Suppressor macrophage treated with lipopolysaccharide for 4 hours (primary cell): ENCODE results near the gene TET1.
"Not testable (repeated sequence)": the region's sequence is repeated elsewhere in the genome, so short reads cannot be mapped to it uniquely, and the experiment has no call there.

Experiments
- DNase-seq: peaks from one replicate; pipeline ENCODE4 v3.0.0-alpha.2; 2020

Gene TET1

DNA sequence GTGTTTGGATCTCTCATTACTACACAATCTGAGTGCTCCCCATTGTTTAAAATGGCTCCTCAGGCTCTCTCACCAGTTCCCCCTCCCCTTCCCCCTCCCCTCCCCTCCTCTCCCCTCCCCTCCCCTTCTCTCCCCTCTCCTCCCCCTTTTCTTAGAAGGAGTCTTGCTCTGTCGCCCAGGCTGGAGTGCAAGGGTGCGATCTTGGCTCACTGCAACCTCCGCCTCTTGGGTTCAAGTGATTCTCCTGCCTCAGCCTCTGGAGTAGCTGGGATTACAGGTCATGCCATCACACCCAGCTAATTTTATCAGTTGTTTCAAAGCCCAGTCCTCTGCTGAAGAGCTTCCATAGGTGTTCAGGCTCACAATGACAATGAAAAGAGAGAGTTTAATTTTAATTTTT lies 157.3 kb downstream of the TET1 start:
- DNase-seq, result no peak

DNA sequence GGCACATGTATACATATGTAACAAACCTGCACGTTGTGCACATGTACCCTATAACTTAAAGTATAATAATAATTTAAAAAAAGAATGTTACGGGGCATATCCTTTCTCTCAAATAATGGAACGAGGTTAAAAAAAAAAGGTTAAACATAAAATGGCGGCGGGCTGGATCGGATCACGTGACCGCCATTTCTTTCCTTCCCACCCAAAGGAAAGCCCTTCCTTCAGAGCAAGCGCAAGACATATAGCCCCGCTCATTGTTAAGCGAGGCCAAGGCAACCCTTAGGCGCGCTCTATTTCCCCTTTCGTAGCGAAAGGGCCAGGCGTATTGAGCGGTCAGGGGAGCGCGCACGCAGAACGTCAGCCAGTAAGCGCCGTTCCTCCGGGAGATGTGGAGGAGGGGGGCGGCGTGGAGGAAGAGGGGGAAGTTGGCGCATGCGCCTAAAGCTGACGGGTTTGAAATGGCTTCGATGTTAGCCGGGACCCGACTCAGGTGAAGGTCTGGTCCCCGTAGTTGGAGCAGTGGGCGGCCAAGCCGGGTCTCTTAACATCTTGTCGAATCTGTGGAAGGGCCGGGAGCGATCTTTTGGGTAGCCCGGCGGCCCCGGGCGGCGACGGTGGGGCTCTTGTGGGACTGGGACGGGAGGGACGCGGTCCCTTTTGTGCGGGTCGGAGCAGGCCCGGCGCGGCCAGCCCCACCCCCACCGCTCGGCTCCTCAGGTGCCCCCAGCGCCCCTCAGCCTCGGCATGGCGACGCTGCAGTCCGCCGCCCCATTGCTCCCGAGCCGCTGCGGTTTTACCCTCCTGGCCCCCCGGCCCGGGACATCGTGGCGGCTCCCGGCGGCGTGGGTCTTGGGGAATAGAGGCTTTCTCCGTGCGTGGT lies 160.9 kb downstream of the TET1 start, which contains the start of gene CCAR1:
CCAR1 (plus strand) TSS at position 447 of the 880 bp plus-strand sequence. CDS start 1,266 bp downstream, outside the sequence.
- peak; percentile 99 for DNase-seq

DNA sequence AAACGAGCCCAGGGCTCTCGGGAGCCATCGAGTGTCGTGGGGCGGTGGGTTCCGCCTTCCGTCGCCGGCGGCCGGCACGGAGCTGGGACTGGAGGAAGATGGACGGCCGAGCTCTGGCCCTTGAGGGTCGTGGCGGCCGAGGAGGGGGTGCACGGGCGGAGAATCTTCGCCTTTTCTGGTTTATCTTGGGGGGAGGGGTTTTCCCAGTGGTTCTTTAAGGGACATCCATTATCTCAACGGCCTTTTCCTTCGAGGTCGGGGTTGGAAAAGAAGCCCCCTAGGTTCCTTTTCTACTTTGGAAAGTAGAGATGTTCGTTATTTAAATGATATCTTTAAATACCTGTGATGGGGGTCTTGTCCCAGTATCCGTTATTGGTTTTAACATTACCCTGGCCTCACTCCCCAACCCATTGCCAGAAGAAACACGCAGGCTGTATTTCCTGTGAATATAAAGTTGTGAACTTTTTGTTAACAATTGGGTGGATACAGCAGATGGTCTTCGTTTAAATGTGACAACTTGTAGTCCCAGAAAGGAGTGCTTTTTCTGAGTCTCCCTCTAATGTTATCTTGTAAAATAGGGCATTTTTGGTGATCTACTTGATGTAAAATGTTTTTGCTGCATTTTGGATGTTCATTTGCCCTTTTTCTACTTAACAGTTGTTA lies 161.7 kb downstream of the TET1 start:
- peak; percentile 23 for DNase-seq

DNA sequence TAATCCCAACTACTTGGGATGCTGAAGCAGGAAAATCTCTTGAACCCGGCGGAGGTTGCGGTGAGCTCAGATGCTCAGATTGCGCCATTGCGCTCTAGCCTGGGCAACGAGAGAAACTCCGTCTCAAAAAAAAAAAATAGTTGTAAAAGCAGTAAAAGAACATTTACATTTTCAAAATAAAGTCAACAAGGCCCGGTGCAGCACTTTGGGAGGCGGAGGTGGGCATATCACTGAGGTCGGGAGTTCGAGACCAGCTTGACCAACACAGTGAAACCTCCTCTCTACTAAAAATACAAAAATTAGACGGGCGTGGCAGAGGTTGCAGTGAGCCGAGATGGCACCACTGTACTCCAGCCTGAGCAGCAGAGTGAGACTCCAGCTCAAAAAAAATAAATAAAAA lies 164.9 kb downstream of the TET1 start:
- DNase-seq, result no peak

DNA sequence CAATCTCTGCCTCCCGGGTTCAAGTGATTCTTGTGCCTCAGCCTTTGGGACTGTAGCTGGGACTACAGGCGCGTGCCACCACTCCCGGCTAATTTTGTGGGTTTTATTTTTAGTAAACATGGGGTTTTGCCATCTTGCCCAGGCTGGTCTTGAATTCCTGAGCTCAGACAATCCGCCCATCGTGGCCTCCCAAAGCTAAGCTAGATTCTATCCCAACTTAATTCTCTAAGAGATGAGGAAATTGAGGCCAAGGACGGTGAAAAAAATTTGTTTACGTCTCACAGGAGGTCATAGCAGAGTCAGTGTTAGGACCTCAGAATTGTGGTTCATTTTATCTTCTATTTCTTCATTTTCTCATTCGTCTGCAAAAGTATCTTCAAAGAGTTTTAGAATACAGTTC lies 167.0 kb downstream of the TET1 start:
- no peak for DNase-seq

DNA sequence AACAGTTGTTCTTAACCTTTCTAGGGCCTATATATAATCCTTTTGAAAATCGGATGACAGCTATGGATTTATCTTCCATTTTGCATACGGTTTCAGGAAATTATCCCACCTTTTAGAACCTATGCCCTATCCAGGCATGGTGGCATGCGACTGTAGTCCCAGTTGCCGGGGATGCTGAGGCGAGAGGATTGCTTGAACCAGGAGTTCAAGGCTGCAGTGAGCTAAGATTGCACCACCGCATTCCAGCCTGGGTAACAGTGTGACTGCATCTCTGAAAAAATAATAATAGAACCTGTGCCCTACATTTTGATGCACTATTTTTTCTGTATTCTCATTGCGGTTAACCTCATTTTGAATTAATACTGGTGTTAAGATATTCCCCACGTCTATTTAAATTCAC lies 172.5 kb downstream of the TET1 start:
- DNase-seq, result no peak

DNA sequence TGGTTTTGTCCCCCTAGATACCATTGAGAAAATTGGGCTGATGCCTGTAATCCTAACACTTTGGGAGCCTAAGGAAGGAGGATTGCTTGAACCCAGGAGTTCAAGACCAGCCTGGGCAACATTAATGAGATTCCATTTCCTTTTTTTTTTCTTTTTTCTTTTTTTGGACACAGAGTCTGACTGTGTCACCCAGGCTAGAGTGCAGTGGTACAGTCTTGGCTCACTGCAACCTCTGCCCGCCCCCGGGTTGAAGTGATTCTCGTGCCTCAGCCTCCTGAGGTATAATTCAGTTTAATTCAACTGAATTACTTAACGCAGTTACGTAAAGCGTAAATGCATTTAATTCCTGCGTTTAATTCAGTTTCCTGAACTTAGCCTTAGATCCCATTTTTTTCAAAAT lies 174.2 kb downstream of the TET1 start:
- DNase-seq, result no peak

DNA sequence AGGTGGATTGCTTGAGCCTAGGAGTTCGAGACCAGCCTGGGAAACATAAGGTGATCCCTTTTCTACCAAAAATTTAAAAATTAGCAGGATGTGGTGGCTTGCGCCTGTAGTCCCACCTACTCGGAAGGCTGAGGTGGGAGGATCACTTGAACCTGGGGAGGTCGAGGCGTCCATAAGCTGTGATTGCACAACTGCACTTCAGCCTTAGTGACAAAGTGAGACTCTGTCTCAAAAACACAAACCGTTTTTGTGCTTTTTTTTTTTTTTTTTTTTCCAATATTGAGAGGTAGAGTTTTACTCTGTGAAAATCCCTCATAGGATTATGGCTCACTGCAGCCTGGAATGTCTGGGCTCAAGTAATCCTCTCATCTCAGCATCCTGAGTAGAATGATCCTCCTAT lies 175.0 kb downstream of the TET1 start:
- DNase-seq, result no peak

DNA sequence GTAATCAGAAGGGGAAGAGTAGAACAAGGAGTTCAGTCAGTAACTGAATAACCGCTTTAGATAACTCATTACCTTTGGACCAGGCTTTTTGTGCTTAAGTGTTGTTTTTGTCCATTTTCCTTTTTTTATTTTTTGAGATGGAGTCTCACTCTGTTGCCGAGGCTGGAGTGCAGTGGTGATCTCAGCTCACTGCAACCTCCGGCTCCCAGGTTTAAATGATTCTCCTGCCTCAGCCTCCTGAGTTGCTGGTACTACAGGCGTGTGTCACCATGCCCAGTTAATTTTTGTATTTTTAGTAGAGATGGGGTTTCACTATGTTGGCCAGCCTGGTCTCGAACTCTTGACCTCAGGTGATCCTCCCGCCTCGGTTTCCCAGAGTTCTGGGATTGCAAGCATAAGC lies 175.6 kb downstream of the TET1 start:
- not testable (repeated sequence) for DNase-seq

DNA sequence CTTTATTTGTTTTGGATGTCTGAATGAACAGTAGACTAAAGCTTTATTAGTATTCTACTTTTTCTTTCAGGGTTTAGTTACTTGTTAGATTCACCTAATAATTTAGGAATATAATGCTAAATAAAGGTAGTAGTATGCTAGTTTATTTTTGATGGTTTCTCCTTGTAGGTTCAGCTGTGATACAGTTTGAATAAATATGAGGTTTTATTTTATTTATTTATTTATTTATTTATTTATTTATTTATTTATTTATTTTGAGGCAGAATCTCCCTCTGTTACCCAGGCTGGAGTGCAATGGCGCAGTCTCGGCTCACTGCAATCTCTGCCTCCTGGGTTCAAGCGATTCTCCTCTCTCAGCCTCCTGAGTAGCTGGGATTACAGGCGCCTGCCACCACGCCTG lies 180.5 kb downstream of the TET1 start:
- DNase-seq, result not testable (repeated sequence)

DNA sequence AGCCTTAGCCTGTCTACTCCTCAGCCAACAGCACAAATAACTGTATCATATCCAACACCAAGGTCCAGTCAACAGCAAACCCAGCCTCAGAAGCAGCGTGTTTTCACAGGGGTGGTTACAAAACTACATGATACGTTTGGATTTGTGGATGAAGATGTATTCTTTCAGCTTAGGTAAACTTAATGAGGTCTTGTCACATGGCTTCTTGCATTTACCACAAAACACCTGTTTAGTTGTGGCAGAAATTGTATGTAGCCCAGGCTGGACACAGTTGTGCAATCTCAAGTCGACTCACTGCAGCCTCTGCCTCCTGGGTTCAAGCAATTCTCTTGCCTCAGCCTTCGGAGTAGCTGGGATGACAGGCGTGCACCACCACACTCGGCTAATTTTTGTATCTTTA lies 182.3 kb downstream of the TET1 start:
- DNase-seq, result no peak
